GM12891 (cell line): ENCODE measurements around the gene EBI3.

Experiments
- PAX5 ChIP-seq: IDR thresholded peaks from 2 replicates; pipeline ENCODE4 v1.6.1; 2011; ENCODE audit warnings: low read length, moderate library complexity, mild to moderate bottlenecking; ENCODE audit not compliant: insufficient read depth, severe bottlenecking
- POLR2A ChIP-seq: IDR thresholded peaks from 2 replicates; pipeline ENCODE4 v1.6.1; 2011; ENCODE audit warnings: low read depth, low read length, control low read depth
- POLR2AphosphoS5 ChIP-seq: IDR thresholded peaks from 2 replicates; pipeline ENCODE4 v1.6.1; 2011; ENCODE audit warnings: low read depth, low read length, control low read depth
- SPI1 ChIP-seq: IDR thresholded peaks from 2 replicates; pipeline ENCODE4 v1.6.1; 2011; ENCODE audit warnings: low read depth, low read length, control low read depth
- TAF1 ChIP-seq: IDR thresholded peaks from 2 replicates; pipeline ENCODE4 v1.6.1; 2011; ENCODE audit warnings: low read depth, low read length, control low read depth

DNA sequence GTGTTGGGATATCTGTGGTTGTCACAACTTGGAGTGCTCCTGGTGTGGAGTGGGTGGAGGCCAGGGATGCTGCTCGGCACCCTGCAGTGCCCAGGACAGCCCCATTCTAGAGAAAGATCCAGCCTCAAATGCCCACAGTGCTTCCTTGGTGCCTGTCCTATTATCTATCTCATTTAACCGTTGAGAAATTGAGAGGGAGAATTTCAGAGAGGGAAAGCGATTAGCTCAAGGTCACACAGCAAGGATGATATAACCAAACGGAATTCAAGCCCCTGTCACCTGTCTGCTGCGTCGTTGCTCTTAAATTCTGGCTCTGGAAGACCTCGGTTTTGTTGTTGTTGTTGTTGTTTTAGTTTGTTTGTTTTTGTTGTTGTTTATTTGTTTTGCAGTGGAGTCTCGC lies 33.3 kb upstream of the EBI3 start:
- TF ChIP-seq POLR2A: no peak
- TF ChIP-seq POLR2AphosphoS5: no peak
- TF ChIP-seq TAF1: no peak
- TF ChIP-seq PAX5: no peak
- TF ChIP-seq SPI1: no peak
